BJ (cell line): ENCODE results near the gene TRIM27. TPM values are rescaled to one million over a fixed set of nuclear protein-coding genes. Genes with fewer than 3 reads are reported as not detected.

ENCODE experiments used
- CTCF ChIA-PET: fragments of 350-600 bp; formaldehyde crosslinking; extraction: SDS; loops from one replicate; lab custom pipeline; 2021; ENCODE audit warnings: antibody characterized with exemption, inconsistent platforms; lab: Yijun Ruan, JAX
- POLR2A ChIA-PET: fragments of 300-600 bp; sonication (Branson Sonifier 250); formaldehyde crosslinking; extraction: SDS; loops from one replicate; lab custom pipeline; 2021; ENCODE audit warnings: antibody characterized with exemption; lab: Charles Lee
- DNase-seq: peaks from one replicate; pipeline ENCODE4 v3.0.0-alpha.2; 2011; ENCODE audit warnings: low read depth
- H3K27me3 ChIP-seq: 2 replicates; pipeline ENCODE4 v1.6.0; 2011; ENCODE audit warnings: low read length; ENCODE audit not compliant: control insufficient read depth, insufficient read depth
- H3K36me3 ChIP-seq: 2 replicates; pipeline ENCODE4 v1.5.1; 2011; ENCODE audit warnings: low read length; ENCODE audit not compliant: control insufficient read depth, insufficient read depth
- H3K4me3 ChIP-seq: 2 replicates; pipeline ENCODE4 v1.5.1; 2011; ENCODE audit warnings: low read depth, mild to moderate bottlenecking, control low read depth, low read length
- polyA plus RNA-seq: library from polyadenylated mRNA; depleted of rRNA; stranded (reverse); fragments of >200 nt; gene quantifications from 2 replicates; pipeline ENCODE4 v1.2.3, GENCODE V29; 2011
- TF ChIP-seq, protein P1 (sequence below): IDR thresholded peaks from 2 replicates; pipeline ENCODE4 v1.5.1; 2011; ENCODE audit warnings: low read depth, mild to moderate bottlenecking, control low read depth, inconsistent platforms, low read length, moderate library complexity; ENCODE audit not compliant: insufficient read depth

TRIM27 gene
- polyA plus RNA-seq, 1 experiment: 47.3 TPM

- CTCF ChIA-PET: no interaction called here
These were observed 59.4 kb downstream of the TRIM27 start for GRCh38 chr6:28864326-28864923.

DNA sequence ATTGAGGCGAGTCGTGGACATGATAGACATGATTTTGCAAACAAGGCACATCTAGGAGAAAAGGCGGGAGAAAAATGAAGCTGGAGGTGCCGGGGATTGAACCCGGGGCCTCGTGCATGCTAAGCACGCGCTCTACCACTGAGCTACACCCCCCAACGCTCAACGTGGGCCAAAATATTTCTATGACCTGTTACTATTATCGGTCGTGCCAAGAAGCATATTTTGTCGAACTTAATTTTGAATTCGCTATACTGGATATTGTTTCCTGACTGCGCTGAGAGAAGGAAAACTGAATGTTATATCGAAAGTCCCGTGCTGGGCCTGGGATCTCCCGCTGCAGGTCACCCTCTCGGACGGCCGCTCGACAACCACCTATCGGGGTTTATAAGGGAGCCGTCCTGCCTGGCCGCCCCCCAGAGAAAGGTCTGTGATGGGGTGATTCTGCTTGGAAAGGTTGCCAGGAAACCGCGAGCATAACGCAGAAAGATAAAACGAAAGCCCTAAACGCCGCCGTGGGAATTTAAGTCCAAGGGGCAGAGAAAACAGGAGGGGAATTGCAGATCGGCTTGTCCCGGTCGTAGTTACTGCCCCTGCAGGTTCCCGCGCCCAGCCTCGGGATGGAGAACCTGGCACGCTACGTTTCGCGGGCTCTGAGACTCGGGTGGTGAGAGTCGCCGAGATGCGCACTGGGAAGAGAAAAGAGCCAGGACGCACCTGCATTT, 60.0 kb downstream of the TRIM27 start:
- POLR2A ChIA-PET: interaction anchor here (0.6 kb wide), 1 partner anchor 60 kb away, joined by 4 read pairs; the partner anchor contains the start of gene TRIM27
- CTCF ChIA-PET: no interaction called here
- Histone ChIP-seq H3K27me3 (no peaks in the 10 kb centered on the region), H3K4me3 (peak overlapping the region; percentile 68), H3K36me3 (no peaks in the 10 kb centered on the region)
- peak; percentile 39 for DNase-seq
- TF ChIP-seq, protein P1, sequence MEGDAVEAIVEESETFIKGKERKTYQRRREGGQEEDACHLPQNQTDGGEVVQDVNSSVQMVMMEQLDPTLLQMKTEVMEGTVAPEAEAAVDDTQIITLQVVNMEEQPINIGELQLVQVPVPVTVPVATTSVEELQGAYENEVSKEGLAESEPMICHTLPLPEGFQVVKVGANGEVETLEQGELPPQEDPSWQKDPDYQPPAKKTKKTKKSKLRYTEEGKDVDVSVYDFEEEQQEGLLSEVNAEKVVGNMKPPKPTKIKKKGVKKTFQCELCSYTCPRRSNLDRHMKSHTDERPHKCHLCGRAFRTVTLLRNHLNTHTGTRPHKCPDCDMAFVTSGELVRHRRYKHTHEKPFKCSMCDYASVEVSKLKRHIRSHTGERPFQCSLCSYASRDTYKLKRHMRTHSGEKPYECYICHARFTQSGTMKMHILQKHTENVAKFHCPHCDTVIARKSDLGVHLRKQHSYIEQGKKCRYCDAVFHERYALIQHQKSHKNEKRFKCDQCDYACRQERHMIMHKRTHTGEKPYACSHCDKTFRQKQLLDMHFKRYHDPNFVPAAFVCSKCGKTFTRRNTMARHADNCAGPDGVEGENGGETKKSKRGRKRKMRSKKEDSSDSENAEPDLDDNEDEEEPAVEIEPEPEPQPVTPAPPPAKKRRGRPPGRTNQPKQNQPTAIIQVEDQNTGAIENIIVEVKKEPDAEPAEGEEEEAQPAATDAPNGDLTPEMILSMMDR: peak; percentile 35; the same call in 1 of the 2 replicates

More at GRCh38 chr6:28864326-28864923, 59.4 kb downstream of the TRIM27 start:
- POLR2A ChIA-PET: no interaction called here
- Histone ChIP-seq H3K4me3 (peak overlapping the region; percentile 68), H3K27me3 (no peaks in the 10 kb centered on the region), H3K36me3 (no peaks in the 10 kb centered on the region)
- TF ChIP-seq, protein P1: no peak
- DNase-seq: no peak

- H3K4me3 ChIP-seq: no peak overlapping the region
- no peaks in the 10 kb centered on the region for H3K27me3 ChIP-seq
- DNase-seq: no peak
- TF ChIP-seq, protein P1: no peak
- ChIA-PET POLR2A (no interaction called here), CTCF (interaction anchor here (0.5 kb wide), 1 partner anchor 23 kb away, joined by 3 read pairs; no protein-coding TSS in a partner anchor)
- H3K36me3 ChIP-seq: no peaks in the 10 kb centered on the region
These were observed 61.7 kb downstream of the TRIM27 start for GRCh38 chr6:28862077-28862476.

DNA sequence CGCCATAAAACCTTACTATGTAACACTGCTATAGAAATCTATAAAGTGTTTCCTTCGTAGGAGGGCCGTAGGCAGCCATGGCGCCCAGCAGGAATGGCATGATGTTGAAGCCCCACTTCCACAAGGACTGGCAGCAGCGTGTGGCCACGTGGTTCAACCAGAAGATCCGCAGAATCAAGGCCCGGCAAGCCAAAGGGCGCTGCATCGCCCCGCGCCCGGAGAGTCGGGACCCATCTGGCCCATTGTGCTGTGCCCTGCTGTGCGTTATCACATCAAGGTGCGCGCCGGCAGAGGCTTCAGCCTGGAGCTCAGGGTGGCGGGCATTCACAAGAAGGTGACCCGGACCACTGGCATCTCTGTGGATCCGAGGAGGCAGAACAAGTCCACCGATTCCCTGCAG, 62.4 kb downstream of the TRIM27 start:
- TF ChIP-seq, protein P1: no peak
- no peak overlapping the region for H3K4me3 ChIP-seq
- CTCF ChIA-PET: interaction anchor here (0.7 to 1.2 kb wide), 2 partner anchors 19 to 22 kb away, joined by 3 to 8 read pairs; no protein-coding TSS in a partner anchor
- H3K36me3 ChIP-seq: no peaks in the 10 kb centered on the region
- H3K27me3 ChIP-seq: no peaks in the 10 kb centered on the region
- POLR2A ChIA-PET: no interaction called here
- DNase-seq: no peak

DNA sequence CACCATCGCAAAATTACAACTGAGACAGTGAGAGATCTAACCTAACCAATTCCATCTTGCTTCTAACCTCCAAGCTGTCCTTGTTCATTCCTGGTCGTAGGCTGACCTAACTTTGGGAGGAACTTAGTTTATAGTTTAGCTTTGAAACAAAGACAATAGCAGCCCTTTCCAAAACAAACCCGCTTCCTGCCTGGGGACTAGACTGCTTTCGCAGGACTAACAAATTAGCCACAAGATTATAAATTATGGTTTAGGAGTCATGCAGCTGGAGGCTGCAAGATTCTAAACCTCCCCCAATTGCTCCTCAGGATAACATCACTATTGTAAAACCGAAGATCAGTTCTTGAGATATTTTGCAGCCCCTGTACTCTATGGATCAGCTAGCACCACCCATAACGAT, 63.2 kb downstream of the TRIM27 start:
- TF ChIP-seq, protein P1: no peak
- ChIA-PET POLR2A (no interaction called here), CTCF (interaction anchor here (1.2 kb wide), 1 partner anchor 22 kb away, joined by 8 read pairs; no protein-coding TSS in a partner anchor)
- Histone ChIP-seq H3K4me3 (no peak overlapping the region), H3K36me3 (no peaks in the 10 kb centered on the region), H3K27me3 (no peaks in the 10 kb centered on the region)
- no peak for DNase-seq
